NCI-H345 treated with DMSO at 0.1 percent for 48 hours (cell line): ENCODE measurements around the gene CCND3.
A peak's percentile ranks its signal among the peaks of the same experiment; 100 is the strongest.

ENCODE experiments used
- DNase-seq: peaks from one replicate; lab custom pipeline; 2025; ENCODE audit not compliant: unreplicated experiment; lab: John Stamatoyannopoulos, UW

The CCND3 gene

GRCh38 chr6:41941280-41942066 lies at the start of gene CCND3:
TSS of gene CCND3 (minus strand) at chr6:41941808. CDS start at chr6:41941649, 159 bp downstream.
- peak; percentile 61 for DNase-seq

GRCh38 chr6:41986339-41986738 lies 44.7 kb upstream of the CCND3 start:
- DNase-seq = no peak

GRCh38 chr6:41984623-41985022 lies 43.0 kb upstream of the CCND3 start:
- DNase-seq = no peak

- no peak for DNase-seq
These were observed 35.3 kb upstream of the CCND3 start for GRCh38 chr6:41976794-41977484.

DNA sequence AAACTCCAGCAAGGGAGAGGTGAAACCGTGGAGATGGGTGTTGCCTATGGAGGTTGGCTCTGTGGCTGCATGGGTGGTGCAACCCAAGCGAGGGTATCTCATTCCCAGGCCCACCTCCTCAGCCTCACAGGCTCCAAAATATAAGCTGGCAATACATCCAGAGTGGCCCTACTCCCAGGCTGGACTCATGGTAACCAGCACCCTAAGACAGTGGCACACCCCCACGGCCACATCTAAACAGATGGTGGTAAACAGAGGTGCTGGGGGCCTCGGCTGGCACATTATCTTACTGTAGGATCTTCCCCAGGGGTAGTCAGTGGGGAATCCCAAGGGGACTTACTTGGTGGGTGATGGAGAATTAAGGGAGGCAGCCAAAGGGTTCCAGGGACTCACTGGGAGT lies 33.7 kb upstream of the CCND3 start:
- no peak for DNase-seq

DNA sequence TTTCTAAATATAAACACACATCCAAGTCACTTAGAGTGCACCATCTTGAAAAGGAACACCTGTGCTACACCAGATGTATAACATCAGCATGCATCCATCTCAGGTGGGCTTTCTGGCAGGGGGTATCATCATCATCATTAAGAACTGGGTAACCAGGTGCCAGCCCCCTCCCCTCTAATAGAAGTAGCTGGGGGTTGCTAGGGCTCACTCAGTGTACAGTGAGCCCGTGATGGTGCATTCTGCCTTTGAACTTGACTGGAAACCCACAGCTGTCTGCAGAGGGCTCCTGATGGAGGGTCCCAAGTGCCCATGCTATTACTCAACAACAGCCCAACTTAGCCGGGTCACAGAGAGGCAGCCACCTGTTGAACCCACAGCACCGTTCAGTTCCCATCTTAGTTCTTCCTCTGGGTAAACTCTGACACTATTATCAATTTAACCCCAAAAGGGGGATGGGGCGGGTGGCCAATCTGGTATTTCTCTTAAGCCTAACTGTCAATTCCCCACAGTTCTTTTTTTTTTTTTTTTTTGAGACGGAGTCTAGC lies 32.7 kb upstream of the CCND3 start:
- no peak for DNase-seq

- DNase-seq = no peak
These were observed 31.2 kb upstream of the CCND3 start for GRCh38 chr6:41972826-41973225.

- DNase-seq = no peak
These were observed 28.8 kb upstream of the CCND3 start for GRCh38 chr6:41970436-41970846.

DNA sequence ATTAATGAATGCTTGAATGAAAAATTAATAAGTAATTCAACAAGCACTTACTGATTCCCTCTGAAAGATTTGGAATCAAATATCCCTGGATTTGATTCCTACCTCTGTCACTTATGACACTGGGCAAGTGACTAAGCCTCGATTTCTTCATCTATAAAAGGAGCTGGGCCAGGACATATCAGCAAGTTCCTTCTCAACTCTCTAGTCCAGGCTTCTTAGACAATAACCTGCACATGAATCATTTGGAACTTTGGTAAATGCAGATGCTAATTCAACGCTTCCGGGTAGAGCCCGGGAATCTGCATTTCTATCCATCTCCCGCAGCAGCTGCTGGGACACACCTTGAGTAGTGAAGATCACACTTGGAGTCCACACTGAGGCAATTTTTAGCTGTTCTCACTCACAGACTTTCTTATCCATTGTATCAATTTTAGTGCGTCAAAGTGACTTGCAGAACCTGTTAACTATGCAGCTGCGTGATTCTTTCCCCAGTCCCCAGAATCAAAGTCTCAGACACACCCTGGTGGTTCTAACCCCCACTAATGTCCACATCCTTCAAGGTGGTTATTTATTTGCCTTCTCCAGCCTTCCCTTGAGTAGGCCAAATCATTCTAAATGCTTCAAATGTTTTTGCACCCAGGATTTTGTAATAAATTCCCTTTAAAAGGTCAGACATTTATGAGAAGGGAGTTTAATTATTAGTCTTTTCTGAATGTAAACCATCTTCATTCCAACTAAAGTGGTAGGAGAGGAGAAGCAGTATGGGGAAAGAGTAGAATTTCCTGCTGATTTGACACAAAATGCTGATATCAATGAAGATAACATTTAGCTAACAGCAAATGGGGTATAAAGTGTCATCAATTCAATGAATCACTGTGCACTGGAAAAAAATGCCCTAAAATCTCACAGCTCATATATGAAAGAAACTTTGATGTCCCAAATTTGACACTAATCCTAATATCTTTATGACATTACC lies 26.0 kb upstream of the CCND3 start:
- DNase-seq = no peak

GRCh38 chr6:41966961-41967311 lies 25.3 kb upstream of the CCND3 start:
- no peak for DNase-seq

- DNase-seq = no peak
These were observed 24.8 kb upstream of the CCND3 start for GRCh38 chr6:41966214-41966920.

DNA sequence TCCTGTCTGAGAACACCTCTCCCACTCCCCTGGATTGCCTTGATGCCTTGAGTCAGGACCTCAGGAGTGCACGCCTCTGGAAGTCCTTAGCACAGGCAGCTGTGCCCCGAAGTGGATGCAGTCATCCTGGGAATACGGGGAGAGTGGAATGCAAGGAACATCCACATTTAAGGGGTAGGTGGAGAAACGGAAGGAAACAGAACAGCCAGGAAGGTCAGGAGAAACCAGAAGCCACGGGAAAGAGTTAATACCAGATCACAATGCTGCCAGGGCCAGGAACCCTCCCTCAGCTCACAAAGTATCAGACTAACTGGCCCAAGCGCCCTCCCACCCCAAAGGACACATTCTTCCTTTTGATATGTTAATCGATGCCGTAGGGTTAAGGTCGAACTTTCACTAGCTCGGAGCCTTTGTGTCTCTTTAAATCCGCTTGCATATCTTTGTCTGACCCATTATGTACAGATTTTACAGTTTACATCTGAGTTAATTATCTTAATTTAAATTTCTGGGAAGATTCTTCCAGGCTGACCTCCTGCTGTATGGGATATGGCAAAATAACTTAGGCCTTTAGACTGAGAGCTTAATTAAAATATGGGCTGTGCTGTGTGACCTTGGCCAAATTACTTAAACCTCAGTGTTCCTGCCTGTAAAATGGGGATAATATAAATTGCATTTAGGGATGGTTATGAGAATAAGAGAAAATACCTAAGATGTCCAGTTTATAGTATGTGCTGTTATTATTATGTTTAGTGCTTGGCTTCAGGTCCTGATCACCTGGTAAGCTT lies 24.0 kb upstream of the CCND3 start:
- no peak for DNase-seq

DNA sequence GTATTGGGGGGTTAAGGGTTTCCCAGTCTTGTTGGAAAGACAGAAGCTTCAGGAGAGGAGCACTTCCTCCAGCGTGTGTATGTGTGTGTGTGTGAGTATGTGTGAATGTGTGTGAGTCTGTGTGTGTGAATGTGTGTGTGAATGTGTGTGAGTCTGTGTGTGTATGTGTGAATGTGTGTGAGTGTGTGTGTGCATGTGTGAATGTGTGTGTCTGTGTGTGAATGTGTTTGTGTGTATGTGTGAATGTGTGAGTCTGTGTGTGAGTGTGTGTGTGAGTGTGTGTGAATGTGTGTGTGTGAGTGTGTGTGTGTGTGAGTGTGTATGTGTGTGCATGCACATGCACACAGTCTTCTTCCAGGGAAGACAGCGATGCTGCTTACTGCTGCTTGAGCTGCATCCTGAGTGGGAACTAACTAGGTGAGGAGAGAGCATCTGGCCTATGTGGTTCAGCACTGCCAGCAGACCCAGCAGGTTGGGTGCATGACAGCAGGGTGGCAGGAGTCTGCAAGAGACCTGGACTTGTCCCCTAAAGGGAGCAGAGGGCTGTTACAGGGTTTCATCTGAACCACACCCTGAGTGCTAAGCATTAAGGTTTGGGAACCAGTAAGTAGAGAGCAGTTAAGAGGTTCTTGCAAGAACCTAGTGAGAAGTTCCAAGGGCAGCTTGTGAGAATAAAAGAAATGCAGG lies 22.7 kb upstream of the CCND3 start:
- DNase-seq = no peak

GRCh38 chr6:41963371-41963770 lies 21.8 kb upstream of the CCND3 start:
- no peak for DNase-seq

DNA sequence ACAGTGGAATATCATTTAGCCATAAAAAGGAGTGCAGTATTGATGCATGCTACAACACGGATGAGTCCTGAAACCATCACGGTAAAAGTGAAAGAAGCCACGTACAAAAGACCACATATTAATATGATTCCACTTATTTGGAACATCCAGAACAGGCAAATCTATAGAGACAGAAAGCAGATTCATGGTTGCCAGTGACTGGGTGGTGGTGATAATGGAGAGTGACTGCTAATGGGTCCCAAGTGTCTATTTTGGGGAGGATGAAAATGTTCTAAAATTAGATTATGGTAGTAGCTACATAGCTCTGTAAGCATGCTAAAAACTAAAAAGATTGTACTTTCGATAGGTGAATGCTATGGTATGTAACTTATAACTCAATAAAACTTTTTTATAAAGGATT lies 18.4 kb upstream of the CCND3 start:
- no peak for DNase-seq

DNA sequence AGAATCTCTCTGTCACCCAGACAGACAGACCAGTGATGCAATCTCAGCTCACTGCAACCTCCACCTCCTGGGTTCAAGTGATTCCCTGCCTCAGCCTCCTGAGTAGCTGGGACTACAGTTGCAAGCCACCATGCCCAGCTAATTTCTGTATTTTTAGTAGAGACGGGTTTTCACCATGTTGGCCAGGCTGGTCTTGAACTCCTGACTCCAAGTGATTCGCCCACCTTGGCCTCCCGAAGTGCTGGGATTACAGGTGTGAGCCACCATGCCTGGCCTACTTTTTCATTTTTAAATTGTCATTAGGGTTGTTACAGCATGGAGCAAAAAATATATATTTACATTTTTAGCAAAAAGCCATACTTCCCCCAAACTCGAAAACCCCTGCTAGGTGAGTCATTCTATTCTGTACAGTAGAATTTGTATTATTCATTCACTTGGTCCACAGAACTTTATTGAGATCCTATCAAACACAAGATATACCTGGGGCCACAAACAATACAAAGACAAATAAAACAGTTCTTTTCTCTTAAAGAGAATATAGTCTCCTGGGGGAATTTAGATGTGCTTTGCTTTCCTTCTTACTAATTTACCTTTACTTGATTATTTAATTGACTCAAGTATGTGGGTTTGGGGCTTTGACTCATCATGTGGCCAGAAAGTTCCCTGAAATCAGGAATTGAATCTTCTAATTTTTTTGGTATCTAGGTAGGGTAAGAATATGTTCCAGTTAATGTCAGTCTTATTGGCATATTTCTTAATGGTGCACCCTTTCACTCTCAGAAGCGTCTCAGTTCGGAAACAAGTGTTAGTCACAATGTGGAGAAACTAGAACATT lies 16.6 kb upstream of the CCND3 start:
- DNase-seq = no peak

GRCh38 chr6:41957117-41957516 lies 15.5 kb upstream of the CCND3 start:
- DNase-seq = no peak

GRCh38 chr6:41955412-41955811 lies 13.8 kb upstream of the CCND3 start:
- no peak for DNase-seq
